Subcutaneous adipose tissue (tissue), 4 donors: Measurements from ENCODE around the gene WBP2. TPM values are rescaled to one million over a fixed set of nuclear protein-coding genes. Genes with fewer than 3 reads are reported as not detected.

ENCODE experiments used
- total RNA-seq, 4 donors: library from RNA; depleted of rRNA; stranded (reverse); fragments of >200 nt; gene quantifications; one replicate each; pipeline ENCODE4 v1.1.0, GENCODE V29; 2016
- TF ChIP-seq, protein P1 (sequence below): fragments of 450-650 bp; IDR thresholded peaks from one replicate; pipeline ENCODE4 v1.5.1; 2016; ENCODE audit warnings: low read depth, mild to moderate bottlenecking, control low read depth, antibody characterized with exemption, moderate library complexity

WBP2 gene
- total RNA-seq, 4 donors from 2014 or later: 55.3 to 91.7 (median 65.6) TPM

DNA sequence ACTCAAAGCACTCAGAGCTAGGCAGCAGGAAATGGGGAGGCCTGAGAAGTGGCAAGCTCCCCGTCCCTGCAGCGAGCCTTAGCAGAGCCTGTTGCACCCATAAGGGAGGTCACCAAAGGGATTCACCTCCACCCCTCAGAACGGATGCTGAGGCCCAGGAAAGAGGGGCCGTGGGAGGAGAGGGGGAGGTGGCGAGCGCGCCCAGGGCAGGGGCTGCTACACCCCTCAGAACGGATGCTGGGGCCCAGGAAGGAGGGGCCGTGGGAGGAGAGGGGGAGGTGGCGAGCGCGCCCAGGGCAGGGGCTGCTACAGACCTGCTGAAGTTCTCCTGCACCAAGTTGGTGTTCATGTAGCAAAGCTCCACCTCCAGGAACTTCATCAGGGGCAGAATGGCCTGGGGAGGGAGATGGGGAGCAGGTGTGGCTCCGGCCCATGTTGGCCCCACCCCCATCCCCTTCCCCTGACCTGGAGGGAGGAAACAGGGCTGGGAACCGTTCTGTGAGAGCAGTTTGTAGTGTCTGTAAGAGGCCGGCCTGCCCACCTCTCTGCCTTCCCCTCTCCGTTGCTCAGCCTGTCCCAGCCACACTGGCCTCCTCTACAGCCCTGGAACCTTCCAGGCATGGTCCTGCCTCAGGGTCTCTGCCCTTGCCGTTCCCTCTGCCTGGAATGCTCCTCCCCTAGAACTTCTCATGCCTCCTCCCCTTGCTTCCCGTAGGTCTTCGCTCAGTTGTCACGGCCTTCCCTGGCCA lies 22.3 kb downstream of the WBP2 start:
- TF ChIP-seq, protein P1, sequence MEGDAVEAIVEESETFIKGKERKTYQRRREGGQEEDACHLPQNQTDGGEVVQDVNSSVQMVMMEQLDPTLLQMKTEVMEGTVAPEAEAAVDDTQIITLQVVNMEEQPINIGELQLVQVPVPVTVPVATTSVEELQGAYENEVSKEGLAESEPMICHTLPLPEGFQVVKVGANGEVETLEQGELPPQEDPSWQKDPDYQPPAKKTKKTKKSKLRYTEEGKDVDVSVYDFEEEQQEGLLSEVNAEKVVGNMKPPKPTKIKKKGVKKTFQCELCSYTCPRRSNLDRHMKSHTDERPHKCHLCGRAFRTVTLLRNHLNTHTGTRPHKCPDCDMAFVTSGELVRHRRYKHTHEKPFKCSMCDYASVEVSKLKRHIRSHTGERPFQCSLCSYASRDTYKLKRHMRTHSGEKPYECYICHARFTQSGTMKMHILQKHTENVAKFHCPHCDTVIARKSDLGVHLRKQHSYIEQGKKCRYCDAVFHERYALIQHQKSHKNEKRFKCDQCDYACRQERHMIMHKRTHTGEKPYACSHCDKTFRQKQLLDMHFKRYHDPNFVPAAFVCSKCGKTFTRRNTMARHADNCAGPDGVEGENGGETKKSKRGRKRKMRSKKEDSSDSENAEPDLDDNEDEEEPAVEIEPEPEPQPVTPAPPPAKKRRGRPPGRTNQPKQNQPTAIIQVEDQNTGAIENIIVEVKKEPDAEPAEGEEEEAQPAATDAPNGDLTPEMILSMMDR: no peak

DNA sequence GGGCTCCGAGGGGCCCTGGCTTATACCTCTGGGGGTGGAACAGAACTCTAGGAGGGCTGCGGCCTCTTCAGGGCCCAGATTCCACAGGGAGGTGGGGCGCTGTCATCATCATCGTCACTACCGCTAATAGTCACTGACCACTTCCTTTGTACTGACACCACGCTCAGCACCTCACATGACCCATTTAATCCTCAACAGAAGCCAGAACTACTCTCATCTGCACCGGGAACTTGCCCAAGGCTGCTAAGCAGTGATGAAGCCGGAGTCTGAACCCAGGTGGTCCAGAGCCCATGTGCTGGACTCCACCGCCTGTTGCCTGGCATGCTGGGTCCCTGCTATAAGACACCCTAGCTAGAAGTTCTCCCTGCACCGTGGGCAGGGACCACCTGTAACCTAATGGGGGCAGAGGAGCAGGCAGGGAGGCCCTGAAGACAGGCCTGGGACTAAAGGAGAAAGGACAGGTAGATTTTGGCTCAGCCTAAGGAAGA lies 22.9 kb downstream of the WBP2 start:
- TF ChIP-seq, protein P1: no peak

DNA sequence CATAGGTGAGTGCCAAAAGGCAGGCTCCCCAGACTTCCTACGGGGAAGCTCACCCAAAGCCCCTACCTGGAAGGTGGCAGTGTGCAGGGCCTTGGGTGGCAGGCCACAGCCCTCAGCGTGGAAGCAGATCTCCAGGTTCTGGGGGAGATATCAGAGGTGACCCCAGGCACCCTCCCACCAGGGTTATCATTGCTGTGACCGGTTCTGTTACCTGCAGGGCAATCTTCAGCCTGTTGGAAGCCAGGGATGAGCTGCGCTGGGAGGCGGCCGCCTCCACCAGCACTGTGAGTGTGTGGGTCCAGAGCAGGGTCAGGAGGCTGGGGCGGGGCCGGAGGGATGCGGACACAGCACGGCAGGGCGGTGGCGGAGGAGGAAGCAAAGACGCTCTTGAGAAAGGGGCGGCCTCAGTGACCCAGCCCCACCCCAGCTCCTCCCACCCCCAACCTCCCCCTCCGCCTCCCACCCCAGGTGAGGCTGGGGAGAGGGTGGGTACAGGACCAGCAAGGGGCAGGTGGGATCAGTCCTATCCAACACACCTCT lies 24.0 kb downstream of the WBP2 start:
- TF ChIP-seq, protein P1: no peak

DNA sequence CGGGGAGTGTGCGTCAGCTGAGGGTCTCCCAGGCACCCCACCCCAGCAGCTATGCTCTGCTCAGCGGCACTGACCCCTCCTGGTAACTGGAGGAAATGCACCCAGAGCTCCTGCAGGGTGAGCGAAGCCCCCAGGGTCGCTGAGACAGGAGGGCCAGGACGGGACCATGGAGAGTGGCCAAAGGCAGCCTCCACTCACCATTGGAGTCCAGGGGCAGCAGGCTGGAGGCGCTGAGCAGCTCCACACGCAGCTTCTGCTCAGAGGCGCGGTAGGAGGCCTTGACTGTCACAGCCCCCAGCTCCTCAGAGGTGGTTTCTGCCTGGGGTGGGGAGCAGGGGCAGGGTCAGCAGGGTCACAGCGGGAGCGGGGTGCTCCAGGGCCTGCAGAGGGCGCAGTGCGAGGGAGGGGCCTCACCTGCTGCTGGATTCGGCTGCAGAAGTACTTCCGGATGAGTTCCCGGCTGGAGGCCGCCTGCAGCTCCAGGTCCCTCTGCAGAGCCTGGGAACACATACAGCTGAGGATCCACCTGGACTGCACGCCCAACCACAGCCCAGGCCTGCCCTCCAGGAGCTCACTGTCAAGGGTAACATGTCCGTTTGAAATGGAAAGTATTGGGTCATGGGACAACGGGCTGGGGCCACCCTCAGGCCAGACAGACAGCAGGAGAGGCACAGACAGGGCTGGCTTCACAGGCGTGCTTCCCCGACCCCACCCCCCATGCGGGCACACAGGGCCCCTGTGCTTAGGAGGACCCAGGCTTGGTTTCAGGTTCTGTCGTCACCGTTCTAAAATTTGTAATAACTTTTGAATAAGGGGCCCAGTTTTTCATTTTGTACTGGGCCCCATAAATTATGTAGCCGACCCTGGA lies 24.7 kb downstream of the WBP2 start:
- TF ChIP-seq, protein P1: no peak

DNA sequence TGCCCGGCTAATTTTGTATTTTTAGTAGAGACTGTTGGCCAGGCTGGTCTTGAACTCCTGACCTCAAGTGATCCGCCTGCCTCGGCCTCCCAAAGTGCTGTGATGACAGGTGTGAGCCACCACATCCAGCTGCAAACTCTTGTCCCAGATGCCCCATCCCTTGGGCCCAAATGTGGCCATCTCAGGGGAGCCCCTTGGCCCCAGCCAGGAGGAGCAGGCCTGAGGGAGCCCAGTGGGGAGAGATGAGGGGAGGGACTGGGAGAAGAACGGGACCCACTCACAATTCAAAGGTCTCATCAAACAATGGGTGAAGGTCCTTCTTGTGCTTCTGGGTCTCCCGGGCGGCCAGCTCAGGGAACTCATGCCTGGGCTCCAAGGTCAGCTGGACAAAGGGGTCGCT lies 25.4 kb downstream of the WBP2 start:
- TF ChIP-seq, protein P1: no peak

DNA sequence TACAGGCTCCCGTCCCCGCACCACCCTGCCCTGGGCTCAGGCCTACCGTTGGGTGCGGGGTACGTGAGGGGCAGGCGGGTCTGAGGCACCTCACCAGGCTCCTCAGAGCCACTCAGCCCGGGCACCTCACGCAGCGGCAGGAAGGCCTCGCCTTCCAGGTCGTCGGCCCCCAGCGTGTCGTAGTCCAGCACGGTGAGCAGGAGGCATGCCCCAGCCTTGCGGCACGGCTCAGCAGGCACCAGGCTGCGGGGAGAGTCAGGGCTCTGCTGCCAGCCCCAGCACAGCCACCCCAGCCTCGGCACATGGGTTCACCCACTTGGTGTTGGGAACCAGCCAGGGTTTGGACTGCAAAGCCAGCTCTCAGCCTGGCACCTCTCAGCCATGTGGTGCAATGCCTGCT lies 26.4 kb downstream of the WBP2 start:
- TF ChIP-seq, protein P1: no peak

DNA sequence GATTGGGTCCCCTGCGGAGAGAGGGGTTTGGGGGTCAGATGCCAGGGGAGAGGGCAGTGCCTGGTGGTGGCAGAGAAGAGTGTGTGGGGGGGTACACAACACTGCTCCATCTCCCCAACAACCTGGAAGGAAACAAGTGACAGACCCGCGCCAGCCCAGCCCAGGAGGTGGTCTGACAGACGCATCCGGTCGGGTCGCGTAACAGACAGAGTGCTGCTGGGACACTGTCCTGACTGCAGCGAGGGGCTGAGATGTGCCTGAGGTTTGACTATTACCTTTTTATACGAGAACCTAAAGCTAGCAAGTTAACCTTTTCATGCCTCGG lies 27.1 kb downstream of the WBP2 start:
- TF ChIP-seq, protein P1: no peak
